BE2C (cell line): Measurements from ENCODE around the gene SH3PXD2B.

Source experiments
- DNase-seq: peaks from one replicate; pipeline ENCODE4 v3.0.0-alpha.2; 2020
- H3K27me3 ChIP-seq: fragments of 250-450 bp; sonication (Bioruptor Pico); 2 replicates; pipeline ENCODE4 v1.5.1; 2020; ENCODE audit warnings: mild to moderate bottlenecking
- H3K36me3 ChIP-seq: fragments of 250-450 bp; sonication (Bioruptor Pico); 2 replicates; pipeline ENCODE4 v1.5.1; 2020; ENCODE audit warnings: mild to moderate bottlenecking
- H3K4me1 ChIP-seq: fragments of 250-450 bp; sonication (Bioruptor Pico); 2 replicates; pipeline ENCODE4 v1.5.1; 2020
- H3K4me3 ChIP-seq: 2 replicates; pipeline ENCODE4 v1.5.1; 2011; ENCODE audit warnings: low read depth, low read length
- H3K9me3 ChIP-seq: fragments of 250-450 bp; sonication (Bioruptor Pico); 2 replicates; pipeline ENCODE4 v1.5.1; 2020
- CTCF ChIP-seq: IDR thresholded peaks from 2 replicates; pipeline ENCODE4 v1.5.1; 2012; ENCODE audit warnings: mild to moderate bottlenecking, low read depth, low read length

SH3PXD2B gene

GRCh38 chr5:172493461-172493860, 39.1 kb upstream of the SH3PXD2B start:
- Histone ChIP-seq H3K4me3 (no peak overlapping the region), H3K27me3 (no peaks in the 10 kb centered on the region), H3K4me1 (no peaks in the 10 kb centered on the region; the same call in 1 of the 2 replicates), H3K36me3 (no peaks in the 10 kb centered on the region), H3K9me3 (no peaks in the 10 kb centered on the region)
- no peak for TF ChIP-seq CTCF
- no peak for DNase-seq

- H3K27me3 ChIP-seq, result no peaks in the 10 kb centered on the region
- no peak overlapping the region for H3K4me3 ChIP-seq
- DNase-seq, result no peak
- no peaks in the 10 kb centered on the region; the same call in 1 of the 2 replicates for H3K4me1 ChIP-seq
- H3K9me3 ChIP-seq, result no peaks in the 10 kb centered on the region
- TF ChIP-seq CTCF, result no peak
- no peaks in the 10 kb centered on the region for H3K36me3 ChIP-seq
These were observed 38.7 kb upstream of the SH3PXD2B start for GRCh38 chr5:172493002-172493401.

DNA sequence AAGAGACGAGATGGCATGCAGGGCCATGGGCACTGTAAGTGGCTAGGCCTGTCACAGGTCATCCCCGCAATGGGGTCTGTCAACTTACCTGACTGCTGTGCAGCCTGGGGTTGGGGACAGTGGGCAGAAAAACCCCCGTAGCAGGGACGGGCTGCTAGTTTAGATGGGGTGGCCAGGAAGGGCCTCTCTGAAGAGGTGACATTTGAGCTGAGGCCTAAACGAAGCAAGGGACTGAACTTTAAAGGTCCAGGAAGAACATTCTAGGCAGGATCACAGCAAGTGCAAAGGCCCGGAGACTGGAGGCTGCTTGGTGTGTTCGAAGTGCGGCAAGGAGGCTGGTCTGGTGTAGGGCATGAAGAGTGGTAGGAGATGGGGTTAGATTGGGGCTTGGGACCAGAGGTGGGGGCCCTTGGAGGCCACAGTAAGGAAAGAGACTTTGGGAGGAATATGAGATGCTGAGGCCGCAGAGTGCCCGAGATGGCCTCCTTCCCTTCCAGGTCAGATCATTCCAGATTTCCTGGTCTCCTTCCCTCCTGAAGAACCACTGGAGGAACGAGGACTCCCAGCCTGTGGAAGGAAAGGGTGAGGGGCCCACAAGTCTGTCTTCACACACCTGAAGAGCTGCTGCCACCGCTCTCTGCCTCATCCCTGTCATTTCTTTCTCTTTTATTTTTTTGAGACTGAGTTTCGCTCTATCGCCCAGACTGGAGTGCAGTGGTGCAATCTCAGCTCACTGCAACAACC, 37.9 kb upstream of the SH3PXD2B start:
- no peak for TF ChIP-seq CTCF
- no peaks in the 10 kb centered on the region; the same call in 1 of the 2 replicates for H3K4me1 ChIP-seq

DNA sequence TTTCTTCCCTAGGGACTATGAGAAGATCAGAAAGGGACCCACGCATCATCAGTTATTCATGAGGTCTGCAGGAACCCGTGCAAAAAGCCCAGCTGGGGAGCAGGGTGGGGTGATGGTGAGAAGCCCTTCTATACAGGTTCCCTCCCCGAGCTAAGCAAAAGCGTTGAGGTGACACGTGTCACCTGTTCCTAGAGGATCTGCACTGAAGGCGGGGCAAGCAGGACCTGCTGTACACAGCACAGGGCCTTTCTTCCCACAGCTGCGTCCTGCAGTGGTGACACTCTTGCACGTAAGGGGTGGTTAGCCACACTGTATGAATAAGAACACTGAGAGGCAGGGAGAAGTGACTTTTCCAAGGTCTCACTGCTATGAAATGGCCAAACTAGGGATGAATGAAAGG, 37.2 kb upstream of the SH3PXD2B start:
- Histone ChIP-seq H3K4me1 (no peaks in the 10 kb centered on the region), H3K36me3 (no peaks in the 10 kb centered on the region), H3K4me3 (no peak overlapping the region), H3K27me3 (no peaks in the 10 kb centered on the region), H3K9me3 (no peaks in the 10 kb centered on the region)
- no peak for TF ChIP-seq CTCF
- DNase-seq, result no peak

More for the DNA sequence above, 37.9 kb upstream of the SH3PXD2B start:
- no peaks in the 10 kb centered on the region for H3K36me3 ChIP-seq
- no peaks in the 10 kb centered on the region for H3K27me3 ChIP-seq
- no peak for DNase-seq
- H3K9me3 ChIP-seq, result no peaks in the 10 kb centered on the region
- H3K4me3 ChIP-seq, result no peak overlapping the region

GRCh38 chr5:172490514-172491461, 36.5 kb upstream of the SH3PXD2B start:
- no peak overlapping the region for H3K4me3 ChIP-seq
- H3K36me3 ChIP-seq, result no peaks in the 10 kb centered on the region
- no peak for TF ChIP-seq CTCF

GRCh38 chr5:172488221-172488620, 33.9 kb upstream of the SH3PXD2B start:
- no peak for TF ChIP-seq CTCF
- Histone ChIP-seq H3K9me3 (no peaks in the 10 kb centered on the region), H3K4me1 (no peaks in the 10 kb centered on the region), H3K4me3 (no peak overlapping the region), H3K27me3 (no peaks in the 10 kb centered on the region), H3K36me3 (no peaks in the 10 kb centered on the region)
- DNase-seq, result no peak

More at GRCh38 chr5:172490514-172491461, 36.5 kb upstream of the SH3PXD2B start:
- no peaks in the 10 kb centered on the region for H3K9me3 ChIP-seq
- H3K4me1 ChIP-seq, result no peaks in the 10 kb centered on the region
- H3K27me3 ChIP-seq, result no peaks in the 10 kb centered on the region
- DNase-seq, result no peak
